Peyer's patch (tissue), 4 donors: ENCODE measurements around the gene PDCD6IP.

Experiments
- POLR2A ChIP-seq, 2 donors: fragments of 450-650 bp; IDR thresholded peaks; one replicate each; pipeline ENCODE4 v1.5.1; 2017; ENCODE audit warnings: antibody characterized with exemption in 2 of 2, mild to moderate bottlenecking in 2 of 2, moderate library complexity in 2 of 2
- TF ChIP-seq, protein P1 (sequence below), 6 experiments: fragments of 450-650 bp in 4 of 6; fragments of 200-600 bp in 2 of 6; sonication (generic) in 1 of 6; IDR thresholded peaks; one replicate each; pipeline ENCODE4 v1.5.1; 2017 to 2019; ENCODE audit warnings: antibody characterized with exemption in 6 of 6, mild to moderate bottlenecking in 3 of 6, moderate library complexity in 1 of 6

DNA sequence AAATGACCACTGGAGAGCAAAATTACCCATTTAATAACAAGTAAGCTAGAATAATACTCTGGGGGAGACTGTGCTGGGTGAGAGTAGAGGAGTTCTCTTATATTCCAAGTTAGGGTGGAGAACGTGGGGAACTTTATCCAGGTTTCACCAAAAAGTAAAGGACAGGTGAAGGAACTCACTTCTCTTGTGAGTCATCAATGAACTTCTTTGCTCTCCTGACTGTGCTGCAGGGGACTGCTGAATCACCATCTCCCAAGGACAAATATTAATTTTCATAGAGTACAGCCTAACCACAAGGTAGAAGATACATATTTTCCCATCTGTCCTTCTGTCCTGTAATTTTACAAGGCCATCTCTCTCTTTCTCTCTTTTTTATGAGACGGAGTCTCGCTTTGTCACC, 8.3 kb upstream of the PDCD6IP start:
- TF ChIP-seq, protein P1, sequence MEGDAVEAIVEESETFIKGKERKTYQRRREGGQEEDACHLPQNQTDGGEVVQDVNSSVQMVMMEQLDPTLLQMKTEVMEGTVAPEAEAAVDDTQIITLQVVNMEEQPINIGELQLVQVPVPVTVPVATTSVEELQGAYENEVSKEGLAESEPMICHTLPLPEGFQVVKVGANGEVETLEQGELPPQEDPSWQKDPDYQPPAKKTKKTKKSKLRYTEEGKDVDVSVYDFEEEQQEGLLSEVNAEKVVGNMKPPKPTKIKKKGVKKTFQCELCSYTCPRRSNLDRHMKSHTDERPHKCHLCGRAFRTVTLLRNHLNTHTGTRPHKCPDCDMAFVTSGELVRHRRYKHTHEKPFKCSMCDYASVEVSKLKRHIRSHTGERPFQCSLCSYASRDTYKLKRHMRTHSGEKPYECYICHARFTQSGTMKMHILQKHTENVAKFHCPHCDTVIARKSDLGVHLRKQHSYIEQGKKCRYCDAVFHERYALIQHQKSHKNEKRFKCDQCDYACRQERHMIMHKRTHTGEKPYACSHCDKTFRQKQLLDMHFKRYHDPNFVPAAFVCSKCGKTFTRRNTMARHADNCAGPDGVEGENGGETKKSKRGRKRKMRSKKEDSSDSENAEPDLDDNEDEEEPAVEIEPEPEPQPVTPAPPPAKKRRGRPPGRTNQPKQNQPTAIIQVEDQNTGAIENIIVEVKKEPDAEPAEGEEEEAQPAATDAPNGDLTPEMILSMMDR (IDR thresholded peaks at IDR 0.05): no peak
- no peak for TF ChIP-seq POLR2A (IDR thresholded peaks at IDR 0.05)
